H1 (cell line): Measurements from ENCODE around the gene LSM10. TPM values are rescaled to one million over a fixed set of nuclear protein-coding genes. Genes with fewer than 3 reads are reported as not detected.

ENCODE experiments used
- CTCF ChIA-PET: fragments of 300-600 bp; sonication (Branson Sonifier 250); formaldehyde crosslinking; loops from one replicate; lab custom pipeline; 2021; ENCODE audit not compliant: partially characterized antibody; lab: Charles Lee
- POLR2A ChIA-PET: fragments of 300-600 bp; sonication (Branson Sonifier 250); formaldehyde crosslinking; loops from one replicate; lab custom pipeline; 2021; ENCODE audit warnings: inconsistent platforms; ENCODE audit not compliant: partially characterized antibody; lab: Charles Lee
- DNase-seq, 2 experiments: peaks; one replicate each; pipeline versions ENCODE4 v3.0.0 to v3.0.0-alpha.2; 2010 to 2022; ENCODE audit warnings: low spot score in 2 of 2, low read depth in 1 of 2, mixed read lengths in 1 of 2
- FAIRE-seq: peaks from 2 replicates; lab custom pipeline; 2011; peaks lifted over from hg19 to GRCh38; lab: Jason Lieb, UNC
- H2AFZ ChIP-seq: 2 replicates; pipeline ENCODE4 v1.8.1; 2012; ENCODE audit warnings: low read length, inconsistent platforms
- H2AK5ac ChIP-seq: 2 replicates; pipeline ENCODE4 v1.6.1; 2013; ENCODE audit warnings: low read depth, low read length
- H2BK120ac ChIP-seq: replicated peaks from 2 replicates; pipeline ENCODE3; 2013; ENCODE audit warnings: low read depth, low read length, inconsistent platforms
- H2BK12ac ChIP-seq: 2 replicates; pipeline ENCODE4 v1.6.1; 2013; ENCODE audit warnings: low read depth, low read length
- H2BK15ac ChIP-seq: 2 replicates; pipeline ENCODE4 v1.6.1; 2013; ENCODE audit warnings: low read length
- H2BK20ac ChIP-seq: 2 replicates; pipeline ENCODE4 v1.6.1; 2013; ENCODE audit warnings: low read length
- H2BK5ac ChIP-seq: 2 replicates; pipeline ENCODE4 v1.6.1; 2013; ENCODE audit warnings: low read depth, low read length
- H3K14ac ChIP-seq: 2 replicates; pipeline ENCODE4 v1.6.1; 2013; ENCODE audit warnings: inconsistent platforms; ENCODE audit not compliant: insufficient read length
- H3K18ac ChIP-seq: 2 replicates; pipeline ENCODE4 v1.6.1; 2013; ENCODE audit warnings: low read length; ENCODE audit errors: extremely low read depth
- H3K23ac ChIP-seq: 2 replicates; pipeline ENCODE4 v1.6.1; 2013; ENCODE audit warnings: inconsistent platforms; ENCODE audit not compliant: insufficient read length
- H3K23me2 ChIP-seq: 2 replicates; pipeline ENCODE4 v1.6.1; 2013; ENCODE audit warnings: low read depth, low read length
- H3K27ac ChIP-seq: 2 replicates; pipeline ENCODE4 v1.6.1; 2011; ENCODE audit warnings: low read depth, low read length, inconsistent platforms
- H3K27me3 ChIP-seq, 4 experiments: replicated peaks in 1 of 4; 1 replicate in 1 of 4; 2 replicates in 3 of 4; pipeline versions ENCODE4 v1.6.1 to v1.8.1; 2011 to 2013; ENCODE audit warnings: low read length in 3 of 4, mild to moderate bottlenecking in 3 of 4, inconsistent platforms in 2 of 4, mixed read lengths in 2 of 4, moderate library complexity in 1 of 4; ENCODE audit not compliant: control insufficient read depth in 3 of 4, insufficient read depth in 3 of 4; ENCODE audit errors: extremely low read depth in 1 of 4
- H3K36me3 ChIP-seq, 4 experiments: 2 replicates each; pipeline versions ENCODE4 v1.6.1 to v1.8.1; 2011 to 2013; ENCODE audit warnings: mild to moderate bottlenecking in 4 of 4, low read length in 3 of 4, moderate library complexity in 2 of 4, control low read depth in 1 of 4, inconsistent platforms in 1 of 4; ENCODE audit not compliant: insufficient read depth in 4 of 4, control insufficient read depth in 2 of 4
- H3K4ac ChIP-seq: replicated peaks from 2 replicates; pipeline ENCODE3; 2013; ENCODE audit warnings: low read length, low read depth, mixed read lengths, inconsistent platforms; ENCODE audit not compliant: insufficient read length
- H3K4me1 ChIP-seq, 4 experiments: replicated peaks in 1 of 4; 1 replicate in 1 of 4; 2 replicates in 3 of 4; pipeline versions ENCODE4 v1.6.1 to v1.8.1; 2011 to 2013; ENCODE audit warnings: low read length in 3 of 4, inconsistent platforms in 2 of 4, mixed read lengths in 1 of 4; ENCODE audit not compliant: insufficient read depth in 4 of 4, control insufficient read depth in 3 of 4
- H3K4me2 ChIP-seq, 2 experiments: 2 replicates each; pipeline versions ENCODE4 v1.6.1 to v1.8.1; 2011 to 2013; ENCODE audit warnings: low read depth in 2 of 2, low read length in 2 of 2, control low read depth in 1 of 2, inconsistent platforms in 1 of 2, mild to moderate bottlenecking in 1 of 2; ENCODE audit not compliant: insufficient read depth in 1 of 2
- H3K4me3 ChIP-seq, 4 experiments: fragments of 200-600, 300-600 bp in 1 of 4; sonication (generic), shearing (Covaris generic), sonication (Bioruptor Twin) in 1 of 4; 2 replicates each; pipeline versions ENCODE4 v1.5.1 to v1.8.1; 2011 to 2016; ENCODE audit warnings: low read length in 4 of 4, low read depth in 3 of 4, control low read depth in 2 of 4, inconsistent platforms in 2 of 4, mild to moderate bottlenecking in 2 of 4, mixed read lengths in 1 of 4, moderate library complexity in 1 of 4; ENCODE audit not compliant: insufficient read depth in 2 of 4; ENCODE audit errors: extremely low read depth in 1 of 4
- H3K56ac ChIP-seq: replicated peaks from 2 replicates; pipeline ENCODE3; 2013; ENCODE audit warnings: low read depth, mild to moderate bottlenecking, mixed read lengths, low read length, inconsistent platforms; ENCODE audit not compliant: insufficient read length
- H3K79me1 ChIP-seq: 2 replicates; pipeline ENCODE4 v1.6.1; 2013; ENCODE audit warnings: low read depth, low read length, control low read depth
- H3K79me2 ChIP-seq, 2 experiments: 2 replicates each; pipeline versions ENCODE4 v1.6.1 to v1.8.1; 2012 to 2013; ENCODE audit warnings: low read length in 2 of 2, mild to moderate bottlenecking in 2 of 2, inconsistent platforms in 1 of 2; ENCODE audit not compliant: insufficient read depth in 2 of 2, control insufficient read depth in 1 of 2
- H3K9ac ChIP-seq, 4 experiments: replicated peaks in 1 of 4; 1 replicate in 1 of 4; 2 replicates in 3 of 4; pipeline versions ENCODE4 v1.6.1 to v1.8.1; 2011 to 2013; ENCODE audit warnings: low read depth in 3 of 4, low read length in 3 of 4, control low read depth in 2 of 4, mild to moderate bottlenecking in 2 of 4, moderate library complexity in 2 of 4, inconsistent platforms in 1 of 4; ENCODE audit errors: extremely low read depth in 1 of 4
- H3K9me3 ChIP-seq, 2 experiments: 2 replicates each; pipeline versions ENCODE4 v1.6.1 to v1.8.1; 2012 to 2013; ENCODE audit warnings: mild to moderate bottlenecking in 2 of 2, moderate library complexity in 2 of 2, control low read depth in 1 of 2, inconsistent platforms in 1 of 2, low read depth in 1 of 2, low read length in 1 of 2, mixed read lengths in 1 of 2; ENCODE audit not compliant: insufficient read depth in 2 of 2
- H4K20me1 ChIP-seq, 2 experiments: replicated peaks in 1 of 2; 2 replicates each; pipeline versions ENCODE3 to v1.8.1; 2011 to 2013; ENCODE audit warnings: inconsistent platforms in 2 of 2, low read length in 2 of 2, mild to moderate bottlenecking in 1 of 2; ENCODE audit not compliant: insufficient read depth in 2 of 2, control insufficient read depth in 1 of 2
- H4K5ac ChIP-seq: 2 replicates; pipeline ENCODE4 v1.6.1; 2013; ENCODE audit warnings: low read length, low read depth, mixed read lengths, inconsistent platforms; ENCODE audit not compliant: insufficient read length
- H4K8ac ChIP-seq: 2 replicates; pipeline ENCODE4 v1.8.0; 2013; ENCODE audit warnings: mild to moderate bottlenecking, moderate library complexity, low read length, inconsistent platforms; ENCODE audit not compliant: insufficient read depth; ENCODE audit errors: extremely low read depth
- H4K91ac ChIP-seq: replicated peaks from 2 replicates; pipeline ENCODE3; 2013; ENCODE audit warnings: low read length, mixed read lengths, inconsistent platforms; ENCODE audit not compliant: insufficient read length
- CHD2 ChIP-seq: IDR thresholded peaks from 2 replicates; pipeline ENCODE4 v1.6.1; 2012; ENCODE audit warnings: low read length, improper control_type of control experiment
- CTBP2 ChIP-seq: IDR thresholded peaks from 2 replicates; pipeline ENCODE4 v1.7.0; 2011; ENCODE audit warnings: borderline replicate concordance, mild to moderate bottlenecking, moderate library complexity, mixed read lengths, low read length; ENCODE audit not compliant: insufficient read depth, insufficient read length
- GABPA ChIP-seq: IDR thresholded peaks from 2 replicates; pipeline ENCODE4 v1.6.1; 2011; ENCODE audit warnings: mild to moderate bottlenecking, low read length, moderate library complexity, borderline replicate concordance; ENCODE audit not compliant: insufficient read depth
- MAX ChIP-seq: IDR thresholded peaks from 2 replicates; pipeline ENCODE4 v1.6.1; 2012; ENCODE audit warnings: inconsistent platforms
- TAF1 ChIP-seq: IDR thresholded peaks from 2 replicates; pipeline ENCODE4 v1.6.1; 2011; ENCODE audit warnings: mild to moderate bottlenecking, low read depth, low read length
- WGBS, 2 experiments: shearing (Covaris generic) in 1 of 2; methylation state at CpG; one replicate each; pipeline versions ENCODE4 v1.1.6 to v1.1.7; 2013 to 2015; ENCODE audit warnings: low lambda C conversion rate in 2 of 2, mixed read lengths in 2 of 2, inconsistent platforms in 1 of 2, low coverage in 1 of 2, missing lambda C conversion rate in 1 of 2; ENCODE audit not compliant: insufficient replicate concordance in 2 of 2, insufficient coverage in 1 of 2, insufficient read length in 1 of 2; ENCODE audit errors: extremely low coverage in 1 of 2, missing lambda C conversion rate in 1 of 2; 5-methylcytosine and 5-hydroxymethylcytosine counted together
- polyA plus RNA-seq, 7 experiments: library from polyadenylated mRNA; depleted of rRNA in 3 of 7; stranded (reverse) in 5 of 7; unstranded in 2 of 7; fragments of >200 nt in 5 of 7; fragments of 200-250 nt in 2 of 7; gene quantifications; 1 replicate in 5 of 7; 2 replicates in 1 of 7; 4 replicates in 1 of 7; pipeline versions ENCODE4 v1.2.1 to v1.2.3, GENCODE V29; 2011 to 2013; ENCODE audit warnings: missing spikeins in 2 of 7, mixed read lengths in 2 of 7
- total RNA-seq: library from RNA; stranded (reverse); fragmentation: NEBNext Ultra II Directional; extraction: Animal tissue kit (Norgen Biotek cat#: 25700); gene quantifications from 2 replicates; pipeline ENCODE4 v1.2.1, GENCODE V29; 2021

LSM10 gene
- total and polyA plus RNA-seq, 2 of the 8 experiments (the other 6 are each of a cell fraction or from before 2014, with no cell fraction given) = 59.5 to 140 TPM

DNA sequence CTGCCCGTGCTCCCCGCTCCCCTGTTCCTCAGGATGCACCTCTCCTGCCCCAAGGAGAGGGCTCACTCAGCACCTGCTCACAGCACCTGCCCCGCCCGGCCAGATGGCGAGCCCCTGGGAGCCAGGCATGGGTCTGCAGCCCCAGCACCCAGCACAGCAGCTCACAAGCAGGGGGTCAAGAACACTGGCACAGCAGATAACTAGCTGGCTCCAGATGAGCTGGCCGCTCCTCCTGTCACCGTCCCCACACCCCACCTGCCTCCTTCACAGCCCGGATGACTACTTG lies 53.4 kb downstream of the LSM10 start:
- ChIA-PET POLR2A (interaction anchor here (0.6 to 4.9 kb wide), 9 partner anchors 8 to 151 kb away, joined by 3 to 37 read pairs (median 3); partner anchors contain the start of gene EVA1B), CTCF (interaction anchor here (0.6 to 10.0 kb wide), 7 partner anchors 11 to 312 kb away, joined by 3 to 150 read pairs (median 4); no protein-coding TSS in a partner anchor)
- DNase-seq (no peak), FAIRE-seq (no peak)
- no peaks in the 10 kb centered on the region for H3K27me3 ChIP-seq
- H2AFZ ChIP-seq = no peak overlapping the region
- no peak overlapping the region for H3K18ac ChIP-seq
- no peaks in the 10 kb centered on the region for H3K23me2 ChIP-seq
- no peak overlapping the region for H2BK5ac ChIP-seq
- no peaks in the 10 kb centered on the region for H3K79me1 ChIP-seq
- no peaks in the 10 kb centered on the region for H3K9me3 ChIP-seq
- H2BK15ac ChIP-seq = no peak overlapping the region
- no peak overlapping the region for H2BK20ac ChIP-seq
- no peak overlapping the region for H4K8ac ChIP-seq
- no peak overlapping the region for H3K27ac ChIP-seq
- H3K36me3 ChIP-seq = peaks cover 4 to 25% (median 8%) of the 10 kb centered on the region in 4 experiments; a peak in 5 of 8 replicates
- no peaks in the 10 kb centered on the region; a peak in 1 of 7 replicates for H3K4me1 ChIP-seq
- no peak overlapping the region for H2BK12ac ChIP-seq
- no peaks in the 10 kb centered on the region for H3K79me2 ChIP-seq
- 83% methylated on average over 8 of the region's 8 CpGs; no CpG with 5 or more reads in 1 of the 2 experiments for WGBS, 2 experiments
- peaks cover 3 to 4% of the 10 kb centered on the region in 2 experiments for H4K20me1 ChIP-seq
- no peak overlapping the region; a peak in 1 of 7 replicates for H3K9ac ChIP-seq
- no peak overlapping the region for H3K23ac ChIP-seq
- no peak overlapping the region for H3K56ac ChIP-seq
- TF ChIP-seq CHD2 = no peak
- no peak for TF ChIP-seq MAX
- TF ChIP-seq GABPA = no peak
- TF ChIP-seq CTBP2 = no peak
- TF ChIP-seq TAF1 = no peak
- TF ChIP-seq, all 59 proteins: peak for 0
- no peak overlapping the region for H4K5ac ChIP-seq
- no peak overlapping the region for H2BK120ac ChIP-seq
- H3K4ac ChIP-seq = no peak overlapping the region
- no peak overlapping the region for H3K14ac ChIP-seq
- no peak overlapping the region for H4K91ac ChIP-seq
- no peak overlapping the region for H3K4me2 ChIP-seq
- no peak overlapping the region for H2AK5ac ChIP-seq
- H3K4me3 ChIP-seq = no peak overlapping the region
